SW 1271 (cell line): ENCODE measurements around the gene SPAG4.

Experiments
- DNase-seq, 2 experiments: peaks; one replicate each; lab custom pipeline; 2025; lab: John Stamatoyannopoulos, UW

SPAG4 gene

DNA sequence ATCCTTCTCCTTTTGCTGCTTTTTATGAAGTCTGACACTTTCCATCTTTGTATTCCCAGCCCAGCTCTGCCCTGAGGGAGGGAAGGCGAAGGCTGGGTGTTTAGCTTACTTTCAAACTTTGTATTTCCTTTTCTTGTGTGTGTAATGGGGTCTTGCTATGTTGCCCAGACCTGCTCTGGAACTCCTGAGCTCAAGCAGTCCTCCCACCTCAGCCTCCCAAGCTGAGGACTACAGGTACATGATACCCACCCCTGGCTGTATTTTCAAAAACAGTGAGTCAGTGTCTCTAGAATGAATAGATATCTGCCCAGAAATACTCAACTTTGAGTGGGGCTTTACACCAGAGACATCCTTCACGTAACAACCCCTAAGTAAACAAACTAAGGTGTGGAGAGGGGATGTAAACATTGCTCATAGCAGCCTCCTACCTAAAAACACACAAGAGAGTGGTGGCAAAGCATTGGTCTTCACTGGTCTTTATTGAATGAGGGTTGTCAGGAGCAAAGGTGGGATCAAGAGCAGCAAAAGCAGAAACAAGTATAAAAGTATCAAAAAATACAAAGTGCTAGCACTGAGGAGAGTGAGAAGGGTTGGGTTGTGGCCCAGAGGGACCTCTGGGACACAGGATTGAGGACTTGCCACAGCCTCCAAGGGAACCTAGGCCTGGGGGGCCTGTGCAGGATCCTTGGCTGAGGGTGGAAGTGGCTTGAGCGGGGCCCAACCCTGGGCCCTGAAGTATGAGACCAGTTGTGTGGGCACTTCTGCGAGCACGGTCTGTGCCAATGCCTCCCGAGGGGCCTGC is 10.2 kb downstream of the SPAG4 start:
- DNase-seq: no peak

DNA sequence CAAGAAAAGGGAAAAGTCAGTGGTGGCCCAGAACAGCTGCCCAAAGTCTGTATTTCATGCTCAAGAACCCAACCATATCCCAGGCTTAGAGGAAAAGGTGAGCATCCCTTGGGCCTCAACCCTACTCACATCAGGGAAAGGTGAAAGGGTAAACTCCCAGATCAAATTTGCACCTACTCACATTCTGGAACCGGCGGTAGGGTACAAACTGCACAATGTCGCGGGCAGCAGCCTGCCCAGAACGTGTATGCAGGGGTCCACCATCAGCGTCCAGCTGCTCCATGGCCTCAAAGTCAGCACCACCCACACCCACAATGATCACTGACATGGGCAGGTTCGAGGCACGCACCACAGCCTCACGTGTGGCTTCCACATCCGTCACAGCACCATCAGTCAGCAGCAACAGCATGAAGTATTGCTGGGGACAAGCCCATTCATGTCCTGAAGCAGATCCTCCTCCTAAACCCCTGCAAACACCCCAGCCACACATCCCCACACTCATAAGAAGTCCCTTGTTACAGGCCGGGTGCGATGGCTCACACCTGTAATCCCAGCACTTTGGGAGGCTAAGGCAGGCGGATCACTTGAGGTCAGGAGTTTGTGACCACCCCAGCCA is 10.9 kb downstream of the SPAG4 start:
- no peak for DNase-seq

DNA sequence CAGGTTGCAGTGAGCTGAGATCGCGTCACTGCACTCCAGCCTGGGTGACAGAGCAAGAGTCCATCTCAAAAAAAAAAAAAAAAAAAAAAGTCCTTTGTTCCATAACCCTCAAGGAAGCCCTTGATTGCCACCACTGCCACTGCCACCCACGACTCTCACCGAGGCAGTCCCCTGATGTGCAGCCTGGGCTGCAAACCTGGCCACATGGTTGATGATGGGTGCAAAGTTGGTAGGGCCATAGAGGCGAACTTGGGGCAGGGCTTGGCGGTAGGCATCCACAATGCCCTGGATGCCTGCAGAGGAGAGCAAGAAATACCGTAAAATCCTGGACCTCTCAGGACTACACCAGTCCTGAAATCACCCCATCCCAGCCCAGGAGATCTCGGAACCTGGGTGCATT is 11.5 kb downstream of the SPAG4 start:
- DNase-seq: no peak

DNA sequence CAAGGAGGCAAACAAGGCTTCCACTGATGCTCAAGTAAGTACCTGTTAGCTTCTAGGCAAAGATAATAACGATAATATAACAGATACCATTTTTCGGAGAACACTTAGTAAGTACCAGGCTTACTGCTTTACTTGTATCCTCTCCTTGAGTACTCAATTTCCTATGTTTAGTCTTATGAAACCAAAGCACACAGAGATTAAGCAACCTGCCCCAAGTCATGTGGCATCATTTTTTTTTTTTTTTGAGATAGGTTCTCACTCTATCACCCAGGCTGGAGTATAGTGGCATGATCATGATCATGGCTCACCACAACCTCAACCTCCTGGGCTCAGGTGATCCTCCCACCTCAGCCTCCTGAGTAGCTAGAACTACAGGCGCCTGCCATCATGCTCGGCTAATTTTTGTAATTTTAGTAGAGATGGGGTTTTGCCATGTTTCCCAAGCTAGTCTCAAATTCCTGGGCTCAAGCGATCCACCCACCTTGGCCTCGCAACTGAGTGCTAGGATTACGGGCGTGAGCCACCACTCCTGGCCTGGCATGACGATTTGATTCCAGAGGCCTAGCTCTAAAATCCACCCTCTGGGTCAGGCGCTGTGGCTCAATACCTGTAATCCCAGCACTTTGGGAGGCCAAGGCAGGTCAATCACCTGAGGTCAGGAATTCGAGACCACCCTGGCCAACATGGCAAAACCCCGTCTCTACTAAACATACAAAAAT is 14.0 kb downstream of the SPAG4 start:
- no peak for DNase-seq

DNA sequence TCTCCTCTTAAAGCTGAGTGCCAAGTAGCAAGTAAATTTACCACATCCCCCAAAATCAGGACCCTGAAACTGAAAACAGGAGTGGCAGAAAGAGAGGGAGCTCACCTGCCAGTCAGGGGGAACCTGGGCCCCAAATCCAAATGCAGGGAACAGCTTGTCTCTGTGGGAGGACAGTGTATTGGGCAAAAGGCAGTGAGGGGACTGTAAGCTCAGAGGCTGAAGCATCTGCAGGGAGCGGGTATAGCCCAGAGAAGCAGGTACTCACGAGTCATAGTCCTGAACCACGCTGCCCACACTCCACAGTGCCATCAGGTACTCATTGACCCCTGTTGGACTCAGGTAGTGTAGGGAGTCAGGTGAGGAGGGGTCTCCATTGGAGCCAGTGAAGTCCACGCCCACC is 15.0 kb downstream of the SPAG4 start:
- DNase-seq: no peak

DNA sequence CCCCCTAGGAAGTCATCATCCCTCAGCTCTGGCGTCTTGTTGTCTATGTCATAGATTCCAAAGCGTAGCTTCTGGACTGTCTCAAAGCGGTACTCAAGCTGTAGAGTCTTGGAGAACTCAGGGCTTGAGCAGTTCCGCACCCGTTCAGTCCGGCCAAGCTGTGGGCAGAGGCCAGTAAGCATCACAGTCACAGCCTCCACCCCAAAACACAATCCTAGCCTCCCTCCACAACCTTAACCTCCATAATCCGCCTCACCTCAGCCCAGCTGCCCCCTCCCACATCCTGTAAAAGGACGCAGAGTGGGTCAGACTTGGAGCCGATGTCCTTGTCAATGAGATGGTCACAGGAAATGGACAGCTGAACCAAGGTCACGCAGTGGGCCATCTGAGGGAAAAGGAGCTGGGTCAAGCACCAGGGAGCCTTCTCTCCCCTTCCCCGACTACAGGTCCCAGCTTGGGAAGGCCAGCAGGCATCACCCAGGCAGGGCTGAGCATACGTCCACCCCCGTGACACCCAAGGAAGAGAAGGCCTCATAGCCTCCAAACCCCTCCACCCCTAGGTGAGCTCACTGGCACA is 17.0 kb downstream of the SPAG4 start:
- DNase-seq: no peak

DNA sequence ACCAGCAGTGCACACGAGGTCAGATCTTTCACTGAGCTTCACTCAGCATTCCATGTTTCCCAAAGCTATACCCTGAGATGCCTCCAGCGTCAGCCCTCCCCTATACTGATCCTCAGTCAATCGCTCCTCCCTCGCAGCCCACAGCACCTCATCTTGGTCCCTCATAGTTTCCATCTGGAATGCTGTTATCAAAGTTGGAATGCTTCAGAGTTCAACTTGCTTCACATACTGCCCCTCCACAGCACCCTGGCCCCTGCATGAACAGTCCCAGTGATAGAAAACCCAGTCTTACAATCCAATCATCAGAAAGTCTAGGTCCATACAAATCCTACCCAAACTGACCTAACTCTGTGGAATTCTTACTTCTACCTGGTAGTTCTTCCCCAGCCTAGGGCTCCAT is 20.0 kb downstream of the SPAG4 start:
- DNase-seq: no peak

DNA sequence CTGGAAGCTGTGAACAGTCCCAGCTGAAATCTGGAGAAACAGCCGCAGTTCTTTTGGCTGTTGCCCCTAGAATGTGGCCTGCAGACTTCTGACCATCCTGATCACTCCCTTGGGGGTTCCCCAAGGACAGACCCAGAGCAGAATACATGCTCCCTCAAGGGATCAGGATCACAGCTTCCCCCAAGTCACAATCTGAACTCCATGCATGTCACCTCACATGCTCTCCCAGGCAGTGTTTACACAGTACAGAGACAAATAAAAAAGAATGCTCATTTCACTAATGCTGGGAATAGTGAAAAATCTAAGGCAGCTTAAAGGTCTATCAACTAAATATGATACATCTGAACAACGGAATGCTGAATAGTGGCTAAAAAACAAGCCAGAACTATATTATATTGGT is 20.5 kb downstream of the SPAG4 start:
- DNase-seq: no peak

DNA sequence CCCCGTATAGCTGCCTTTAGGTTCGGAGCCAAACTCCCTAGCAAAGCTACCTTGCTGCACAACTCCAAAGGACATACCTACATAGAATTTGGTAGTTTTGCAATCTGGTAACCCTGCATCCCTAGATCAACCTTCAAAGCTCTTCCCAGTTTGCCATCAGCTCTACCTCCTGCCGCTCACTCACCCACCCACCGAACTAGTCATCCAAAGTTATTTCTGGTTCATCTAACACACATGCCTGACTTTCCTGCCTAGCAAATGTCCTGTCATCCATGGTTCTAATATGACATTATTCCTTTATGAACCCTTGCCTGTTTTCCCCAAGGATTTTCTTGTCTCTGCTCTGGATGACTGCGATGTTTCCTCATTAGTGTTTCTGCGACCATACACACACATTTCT is 21.6 kb downstream of the SPAG4 start:
- no peak for DNase-seq

DNA sequence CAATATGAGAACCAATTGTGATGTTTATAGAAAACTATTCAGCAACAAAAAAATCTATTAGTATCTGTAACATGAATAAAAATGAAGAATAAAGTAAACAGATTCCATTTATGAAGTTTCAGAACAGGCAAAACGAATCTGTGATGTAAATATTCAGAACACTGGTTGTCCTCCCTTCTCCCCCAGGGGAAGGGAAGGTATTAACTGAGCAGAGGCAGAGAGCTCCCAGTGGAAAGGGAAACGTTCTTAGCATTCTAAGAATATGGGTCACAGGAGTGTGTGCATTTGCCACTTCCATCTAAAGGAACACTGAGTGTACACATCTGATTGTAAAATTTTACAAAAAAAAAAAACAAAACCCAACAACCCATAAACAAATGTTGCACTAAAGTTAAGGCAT is 23.1 kb downstream of the SPAG4 start:
- no peak for DNase-seq

DNA sequence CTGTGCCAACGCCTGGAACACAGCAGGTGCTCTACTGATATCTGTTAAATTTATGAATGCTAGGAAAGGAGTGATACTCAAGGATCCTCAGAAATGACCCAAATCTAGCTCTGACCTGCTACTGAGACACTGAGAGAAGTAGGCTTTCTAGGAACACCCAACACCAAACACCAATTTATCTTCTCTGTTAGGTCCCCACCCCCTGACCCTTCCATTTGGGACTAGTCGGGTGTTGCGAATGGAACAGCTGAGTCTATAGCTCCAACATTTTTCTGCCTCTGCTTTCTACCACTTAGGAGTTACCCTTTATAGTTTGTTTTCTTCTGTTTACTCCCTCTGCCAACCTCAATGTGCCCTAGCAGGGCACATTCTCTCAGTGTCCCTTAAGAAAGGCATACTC is 25.1 kb downstream of the SPAG4 start:
- no peak for DNase-seq

DNA sequence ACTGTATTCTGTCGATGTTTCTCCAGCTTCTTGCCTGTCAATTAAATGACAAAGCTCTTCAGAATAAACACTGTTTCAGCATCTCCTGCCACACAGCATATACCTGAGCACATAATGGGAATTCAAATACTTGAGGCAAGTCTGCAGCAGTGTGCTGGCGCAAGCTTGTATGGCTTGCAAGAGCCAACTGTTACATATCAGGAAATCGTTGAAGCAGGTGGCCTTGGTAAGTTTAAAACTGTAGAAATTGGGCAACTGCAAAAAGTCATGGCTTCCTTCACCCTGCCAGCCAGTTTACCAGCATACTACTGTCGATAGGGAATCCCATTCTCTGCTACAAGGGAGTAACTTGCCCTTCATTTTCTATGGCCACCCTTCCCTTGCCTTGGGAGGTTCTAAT is 26.1 kb downstream of the SPAG4 start:
- DNase-seq: no peak

DNA sequence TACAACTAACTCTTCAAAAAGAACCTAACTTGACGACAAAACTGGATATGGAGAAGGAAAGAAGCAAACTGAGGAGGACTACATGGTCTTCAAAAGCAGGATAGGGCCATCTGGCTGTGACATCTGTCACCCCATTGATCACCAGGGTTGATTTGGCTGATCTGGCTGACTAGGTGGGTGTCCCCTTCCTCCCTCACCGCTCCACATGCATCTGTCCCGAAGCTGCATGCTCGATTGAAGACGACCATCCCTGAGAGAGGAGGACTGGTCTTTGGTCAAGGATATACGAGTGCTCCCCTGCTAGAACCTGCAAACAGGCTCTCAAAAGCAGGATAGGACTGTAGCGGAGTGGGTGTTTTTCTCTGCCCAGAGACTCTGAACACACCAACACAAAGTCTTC is 27.4 kb downstream of the SPAG4 start:
- DNase-seq: no peak

DNA sequence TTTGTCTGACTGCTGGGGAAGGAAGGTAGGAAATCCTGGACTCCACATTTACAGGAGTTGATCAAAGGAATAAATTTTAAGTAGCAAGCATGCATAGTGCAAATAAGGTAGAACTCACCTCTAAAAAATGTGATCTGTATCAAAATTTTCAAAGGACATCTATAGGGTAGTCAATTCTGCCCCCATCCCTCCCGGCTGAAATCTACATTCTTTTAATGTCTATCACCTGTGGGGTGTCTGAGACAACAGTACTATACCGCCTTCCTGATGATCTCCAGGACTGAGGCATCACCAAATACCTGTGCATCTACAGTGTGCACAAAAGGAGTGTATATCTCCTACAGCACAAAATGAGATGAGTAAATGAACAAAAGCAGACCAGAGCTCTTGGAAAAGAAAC is 29.2 kb downstream of the SPAG4 start:
- DNase-seq: no peak

DNA sequence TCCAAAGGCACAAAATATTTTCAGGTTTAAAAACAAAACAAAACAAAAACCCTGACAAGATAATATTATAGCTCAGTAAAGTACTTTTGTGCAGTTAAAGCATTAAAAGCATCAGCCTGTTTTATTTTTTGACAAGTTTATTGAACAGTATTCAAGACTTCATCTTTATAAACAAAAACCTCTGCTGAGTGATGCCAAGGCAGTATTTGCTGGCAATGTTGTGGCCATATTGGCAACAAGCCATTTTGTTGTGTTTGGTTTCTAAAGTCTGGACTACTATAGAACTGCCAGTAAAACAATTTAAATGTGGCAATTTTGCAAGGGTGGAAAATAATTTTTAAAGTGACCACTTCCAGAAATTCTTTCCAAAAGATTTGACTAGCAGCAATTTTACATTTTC is 33.2 kb downstream of the SPAG4 start:
- DNase-seq: no peak

DNA sequence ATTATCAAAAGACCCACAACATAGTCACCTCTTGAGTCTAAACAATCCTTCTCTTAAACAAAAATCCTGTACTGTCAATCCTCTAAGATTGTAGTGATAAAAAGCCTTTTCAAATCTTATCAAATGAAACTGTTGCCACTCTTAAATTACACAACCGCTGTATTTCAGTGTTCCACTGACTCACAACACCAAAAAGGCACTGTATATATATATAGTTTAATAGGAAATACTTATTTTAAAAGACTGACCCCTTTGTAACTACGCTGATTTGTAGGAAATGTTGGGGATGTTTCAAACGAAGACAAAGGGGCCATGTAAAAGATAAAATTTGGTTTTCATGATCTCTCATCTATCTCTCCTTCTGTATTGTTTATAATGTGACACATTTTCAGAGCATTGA is 35.0 kb downstream of the SPAG4 start:
- DNase-seq: no peak

DNA sequence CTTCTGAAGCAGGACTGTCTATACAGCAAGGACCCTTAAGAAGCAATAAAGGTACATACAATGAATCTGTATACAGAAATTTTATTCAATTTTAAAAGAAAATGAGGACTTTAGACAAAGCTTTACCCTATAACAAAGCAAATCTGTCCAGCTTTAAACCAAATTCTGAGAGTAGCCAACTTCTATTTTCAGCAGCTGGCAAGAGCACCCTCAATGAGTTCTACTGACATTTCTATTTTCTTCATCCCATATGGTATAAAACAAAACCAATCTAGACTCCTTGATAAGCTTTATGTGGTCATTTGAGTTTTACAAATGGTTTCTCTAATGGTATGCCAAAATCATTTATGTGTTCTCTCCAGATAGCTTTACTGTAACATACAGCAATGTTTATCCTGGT is 36.3 kb downstream of the SPAG4 start:
- DNase-seq: no peak

DNA sequence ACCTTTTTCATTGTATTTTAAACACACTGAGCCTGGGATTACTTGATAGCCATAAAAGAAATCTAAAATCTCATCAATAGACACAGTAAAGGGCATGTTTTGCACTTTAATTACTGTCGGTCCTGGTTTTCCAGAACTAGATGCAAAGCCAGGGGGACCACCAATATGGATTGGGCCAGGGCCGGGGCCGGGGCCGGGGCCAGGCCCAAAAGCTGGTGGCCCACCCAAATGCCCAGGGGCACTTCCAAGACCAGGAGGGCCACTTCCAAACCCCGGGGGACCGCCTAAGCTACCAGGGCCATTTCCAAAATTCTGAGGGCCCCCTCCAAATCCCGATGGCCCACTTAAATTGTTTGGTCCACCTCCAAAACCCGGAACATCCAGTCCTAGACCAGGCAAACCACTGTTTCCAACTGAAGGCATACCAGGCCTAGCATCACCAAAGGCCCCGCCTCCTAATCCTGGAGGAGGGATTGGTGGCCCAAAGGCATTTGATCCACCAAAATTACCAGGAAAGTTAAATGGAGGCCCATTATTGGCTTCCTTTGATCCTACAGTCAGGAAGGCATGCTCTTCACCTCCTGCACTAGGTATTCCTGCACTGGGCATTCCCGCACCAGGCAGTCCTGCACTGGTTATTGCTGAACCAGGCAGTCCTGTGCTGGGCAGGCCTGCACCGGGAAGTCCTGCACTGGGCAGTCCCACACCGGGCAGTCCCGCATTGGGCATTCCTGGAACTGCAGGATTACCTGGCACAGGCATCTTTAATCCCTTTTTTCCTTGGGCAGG is 37.2 kb downstream of the SPAG4 start:
- DNase-seq: no peak

DNA sequence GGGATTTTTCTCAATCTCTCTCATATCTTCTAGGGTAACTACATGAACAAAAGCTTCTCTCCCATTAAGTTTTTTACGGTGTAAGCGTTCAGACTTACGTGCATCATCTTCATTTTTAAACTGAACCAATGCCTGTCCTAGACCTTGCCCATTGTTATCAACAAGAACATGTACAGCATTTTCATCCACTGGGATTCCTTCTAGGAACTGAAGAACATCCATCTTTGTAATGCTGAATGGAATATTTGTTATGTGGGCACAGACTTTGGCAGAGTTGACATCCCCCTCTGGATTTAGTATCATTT is 37.8 kb downstream of the SPAG4 start:
- DNase-seq: no peak

DNA sequence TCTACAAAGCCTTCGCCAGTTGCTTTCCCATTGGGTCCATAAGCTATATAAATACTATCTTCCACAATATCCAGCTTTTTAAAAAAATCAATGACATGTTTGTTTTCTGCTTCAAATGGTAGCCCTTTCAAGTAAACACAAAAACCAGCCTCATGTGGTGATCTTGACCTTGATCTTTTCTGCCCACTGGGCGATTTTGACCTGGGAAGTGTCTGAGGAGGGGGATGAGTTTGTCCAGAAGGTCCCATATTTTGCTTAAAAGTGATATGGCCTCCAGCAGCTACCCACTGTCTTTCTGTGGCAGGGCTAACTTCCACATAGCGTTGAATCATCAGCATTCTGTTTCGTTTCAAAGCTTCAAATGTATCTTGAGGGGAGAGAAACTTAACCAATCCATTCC is 38.3 kb downstream of the SPAG4 start:
- no peak for DNase-seq

DNA sequence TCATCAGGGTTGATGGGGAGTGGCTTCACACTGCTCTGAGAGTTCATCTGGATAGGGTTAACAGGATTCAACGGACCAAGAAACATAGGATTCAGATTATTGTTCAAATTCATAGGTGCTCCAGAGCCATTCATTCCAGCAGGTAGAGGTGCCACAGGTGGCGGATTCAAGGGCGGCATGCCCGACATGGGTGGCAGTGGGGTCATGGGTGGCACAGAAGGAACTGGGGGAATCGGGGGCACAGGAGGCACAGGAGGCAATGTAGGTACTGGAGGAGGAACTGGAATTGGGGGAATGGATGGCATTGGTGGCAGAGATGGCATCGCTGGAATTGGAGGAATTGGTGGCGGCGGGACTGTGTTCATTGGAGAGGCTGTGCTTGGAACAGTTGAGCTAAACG is 38.8 kb downstream of the SPAG4 start:
- no peak for DNase-seq

DNA sequence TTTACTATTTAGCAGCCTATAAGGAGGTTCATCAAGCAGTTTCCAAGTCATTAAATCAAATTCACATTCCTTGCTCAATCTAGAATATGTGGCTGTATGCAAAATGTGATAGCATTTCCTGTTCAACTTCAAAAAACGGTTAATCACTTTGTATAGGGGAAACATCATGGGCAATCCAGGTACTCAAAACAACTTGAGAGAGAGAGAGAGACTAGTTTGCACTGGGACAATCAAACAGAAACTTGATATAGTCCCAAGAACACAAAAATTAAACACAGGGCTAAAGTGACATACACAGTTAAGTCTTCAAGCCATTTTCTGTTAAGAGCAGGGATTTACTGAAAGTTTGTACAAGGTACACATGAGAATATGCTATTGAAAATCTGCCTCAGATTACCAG is 41.6 kb downstream of the SPAG4 start:
- no peak for DNase-seq
